DMS114 treated with DMSO at 0.1 percent for 48 hours (cell line): ENCODE measurements around the gene CD8B.
"Not testable (repeated sequence)": the region's sequence is repeated elsewhere in the genome, so short reads cannot be mapped to it uniquely, and the experiment has no call there.

Experiments used
- DNase-seq: peaks from one replicate; lab custom pipeline; 2025; ENCODE audit not compliant: unreplicated experiment; lab: John Stamatoyannopoulos, UW

Gene CD8B

DNA sequence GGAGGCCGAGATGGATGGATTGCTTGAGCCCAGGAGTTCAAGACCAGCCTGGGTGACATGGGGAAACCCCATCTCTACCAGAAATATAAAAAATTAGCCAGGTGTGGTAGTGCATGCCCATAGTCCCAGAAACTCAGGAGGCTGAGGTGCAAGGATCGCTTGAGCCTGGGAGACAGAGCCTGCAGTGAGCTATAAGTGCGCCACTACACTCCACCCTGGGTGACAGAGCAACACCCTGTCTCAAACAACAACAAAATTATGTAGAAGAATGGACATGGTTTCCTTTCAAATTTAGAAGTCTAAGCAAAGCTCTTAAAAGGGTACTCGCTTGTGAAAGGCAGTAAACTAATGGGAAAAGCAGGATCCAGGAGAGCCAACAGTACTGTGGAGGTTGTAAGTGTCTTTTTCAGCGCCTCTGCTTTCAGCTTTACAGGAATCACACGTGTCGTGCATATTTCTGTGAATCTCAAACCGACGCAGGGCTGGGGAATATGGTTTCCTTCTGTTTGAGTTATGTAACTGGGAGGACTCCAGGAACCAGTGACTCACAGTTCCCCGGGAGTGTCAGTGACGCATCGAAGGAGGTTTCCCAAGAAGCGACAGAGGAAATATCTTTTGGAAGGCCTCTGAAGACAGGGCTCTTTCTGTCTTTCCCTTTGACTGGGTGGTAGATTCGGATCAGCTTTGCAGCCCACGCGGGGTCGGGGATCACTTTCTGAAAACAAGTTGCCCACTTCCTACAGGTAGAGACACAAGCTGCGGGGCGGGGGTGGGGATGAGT, 24.6 kb downstream of the CD8B start:
- not testable (repeated sequence) for DNase-seq

DNA sequence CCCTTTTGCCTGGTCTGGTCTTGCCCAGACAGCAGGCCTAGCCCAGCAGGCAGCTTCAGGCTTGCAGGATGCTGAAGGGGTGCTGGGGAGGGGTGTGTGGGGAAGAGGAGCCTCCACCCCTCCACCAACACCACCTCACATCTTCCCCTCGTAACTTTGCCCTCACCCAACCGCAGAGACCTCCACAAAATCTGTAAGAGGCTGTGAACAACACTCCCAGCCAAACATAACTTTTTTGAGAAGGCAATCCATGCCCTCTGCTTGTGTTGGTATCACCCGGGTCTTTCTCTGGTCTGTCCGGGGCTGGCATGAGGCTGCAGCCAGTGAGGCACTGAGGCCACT, 26.2 kb downstream of the CD8B start:
- DNase-seq = not testable (repeated sequence)

DNA sequence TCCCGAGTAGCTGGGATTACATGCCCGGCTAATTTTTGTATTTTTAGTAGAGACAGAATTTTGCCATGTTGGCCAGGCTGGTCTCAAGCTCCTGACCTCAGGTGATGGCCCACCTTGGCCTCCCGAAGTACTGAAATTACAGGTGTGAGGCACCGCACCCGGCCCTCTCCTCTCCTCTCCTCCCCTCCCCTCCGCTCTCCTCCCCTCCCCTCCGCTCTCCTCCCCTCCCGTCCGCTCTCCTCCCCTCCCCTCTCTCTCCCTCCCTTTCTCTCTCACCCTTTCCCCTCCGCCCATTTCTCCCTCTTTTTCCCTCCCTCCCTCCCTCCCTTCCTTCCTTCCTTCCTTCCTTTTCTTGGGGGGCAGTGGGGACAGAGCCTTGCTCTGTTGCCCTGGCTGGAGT, 28.4 kb downstream of the CD8B start:
- no peak for DNase-seq

DNA sequence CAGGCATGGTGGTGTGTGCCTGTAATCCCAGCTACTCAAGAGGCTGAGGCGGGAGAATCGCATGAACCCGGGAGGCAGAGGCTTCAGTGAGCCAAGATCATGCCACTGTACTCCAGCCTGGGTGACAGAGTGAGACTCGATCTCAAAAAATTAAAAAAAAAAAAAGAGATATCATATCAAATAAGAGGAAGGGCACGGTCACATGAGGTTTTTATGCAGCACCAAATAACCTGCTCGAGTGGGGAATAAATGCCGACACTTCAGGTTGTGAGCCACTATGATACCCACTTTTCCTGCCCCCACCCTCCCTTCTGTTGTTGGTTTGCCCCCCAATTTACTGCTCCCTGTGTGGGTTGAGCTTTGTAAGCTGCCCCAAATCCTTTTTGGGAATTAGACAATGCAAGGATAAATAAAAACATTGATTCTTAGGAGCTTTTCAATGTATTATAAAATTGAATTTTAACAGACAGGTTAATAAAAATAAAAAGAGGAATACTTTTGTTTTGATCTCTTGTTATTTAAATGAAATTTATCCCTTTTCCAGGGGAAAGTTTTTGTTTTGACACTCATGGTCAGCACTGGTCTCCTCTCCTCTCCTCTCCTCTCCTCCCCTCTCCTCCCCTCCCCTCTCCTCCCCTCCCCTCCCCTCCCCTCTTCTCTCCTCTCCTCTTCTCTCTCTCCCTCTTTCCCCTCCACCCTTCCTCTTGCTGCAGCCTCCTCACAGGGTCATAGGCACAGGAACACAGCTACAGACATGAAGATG, 29.2 kb downstream of the CD8B start:
- DNase-seq = no peak

DNA sequence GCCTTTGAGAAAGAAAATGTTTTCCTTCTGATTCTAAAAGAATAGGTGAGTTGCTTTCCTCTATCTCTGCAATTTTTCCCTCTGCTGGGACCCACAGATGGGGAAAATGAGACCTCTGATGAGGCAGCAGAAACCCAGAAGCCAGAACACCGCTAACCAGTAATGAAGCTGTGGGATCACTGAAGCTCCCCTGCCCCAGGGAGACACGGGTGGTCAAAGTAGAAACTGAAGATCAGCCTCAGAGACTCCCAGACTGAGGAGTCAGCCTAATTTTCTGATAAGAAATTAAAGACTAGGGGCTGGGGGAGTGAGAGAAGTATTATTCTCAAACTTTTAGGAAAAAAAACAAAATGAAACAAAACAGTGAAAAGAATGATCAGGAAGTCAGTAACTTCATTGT, 30.1 kb downstream of the CD8B start:
- no peak for DNase-seq

DNA sequence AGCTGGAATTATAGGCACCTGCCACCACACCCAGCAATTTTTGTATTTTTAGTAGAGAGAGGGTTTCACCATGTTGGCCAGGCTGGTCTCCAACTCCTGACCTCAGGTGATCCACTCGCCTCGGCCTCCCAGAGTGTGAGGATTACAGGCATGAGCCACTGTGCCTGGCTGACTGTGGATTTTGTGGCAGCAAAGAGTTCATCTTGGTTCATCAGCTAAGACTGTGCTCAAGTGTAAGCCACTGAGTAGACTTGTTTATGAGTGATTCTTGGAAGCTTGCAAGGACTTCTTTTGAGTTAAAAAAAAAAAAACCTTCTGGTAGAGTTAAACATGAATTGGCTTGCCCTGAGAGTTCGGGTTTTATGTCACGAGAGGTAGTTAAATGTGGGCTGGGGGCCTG, 34.7 kb downstream of the CD8B start:
- no peak for DNase-seq

DNA sequence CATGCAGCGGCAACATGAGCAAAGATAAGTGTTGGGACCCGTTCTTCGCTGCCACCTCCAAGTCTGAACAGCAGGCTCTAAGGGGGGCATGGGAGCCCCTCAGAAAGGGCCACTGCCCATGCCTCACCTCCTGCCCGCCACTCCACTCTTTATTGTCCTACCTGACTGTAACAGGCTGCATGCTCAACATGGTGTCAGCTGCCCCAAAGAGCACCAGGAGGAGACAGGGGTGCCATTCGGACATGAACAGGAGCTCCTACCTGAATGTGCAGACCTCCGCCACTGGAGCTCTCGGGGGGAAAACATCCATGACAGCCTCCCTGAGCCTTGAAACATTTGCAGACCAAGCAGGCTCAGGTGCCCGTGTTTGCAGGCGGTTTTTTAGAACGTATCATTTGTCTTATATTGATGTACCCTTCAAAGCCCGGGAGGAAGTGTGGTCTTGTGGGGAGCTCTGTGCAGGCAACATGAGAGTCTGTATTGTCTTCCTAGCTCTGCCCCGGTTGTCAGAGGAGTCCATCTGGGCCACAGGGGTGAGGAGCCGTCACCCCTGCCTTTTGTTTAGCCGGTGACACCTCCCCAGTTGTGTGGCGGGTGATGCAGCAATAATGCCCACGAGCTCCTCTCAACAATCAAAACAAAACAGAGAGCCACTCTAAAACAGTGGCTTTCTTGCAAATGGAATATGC, 35.8 kb downstream of the CD8B start:
- DNase-seq = no peak

DNA sequence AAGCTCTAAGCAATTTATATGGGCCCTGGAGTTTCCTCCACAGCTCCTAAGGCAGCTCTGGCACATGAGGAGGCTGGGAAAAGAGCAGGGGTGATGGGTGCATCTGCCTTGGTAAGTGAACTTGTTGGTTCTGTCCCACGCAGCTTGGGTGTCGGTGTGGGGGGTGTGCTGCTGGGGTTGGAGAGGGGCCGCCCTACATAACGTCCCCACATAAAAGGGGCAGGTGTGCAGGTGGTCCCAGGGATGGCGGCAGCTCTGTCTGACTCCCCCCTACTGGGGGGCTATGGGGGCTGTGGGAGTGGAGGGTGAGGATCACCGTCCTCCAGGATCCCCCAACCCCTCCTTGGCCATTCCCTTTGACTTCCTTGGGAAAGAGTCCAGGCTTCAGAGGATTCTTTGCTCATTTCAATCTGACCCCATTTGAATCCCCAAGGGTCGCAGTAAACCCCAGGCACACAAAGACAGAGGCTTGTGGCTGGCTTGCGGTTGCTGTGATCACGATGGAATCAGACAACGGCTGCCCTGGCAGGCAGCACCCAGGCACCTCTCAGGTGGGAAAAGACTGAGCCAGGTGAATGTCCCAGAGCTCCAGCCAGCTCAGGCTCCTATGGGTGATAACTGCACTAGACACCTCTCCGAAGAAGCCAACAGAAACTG, 36.5 kb downstream of the CD8B start:
- DNase-seq = no peak

DNA sequence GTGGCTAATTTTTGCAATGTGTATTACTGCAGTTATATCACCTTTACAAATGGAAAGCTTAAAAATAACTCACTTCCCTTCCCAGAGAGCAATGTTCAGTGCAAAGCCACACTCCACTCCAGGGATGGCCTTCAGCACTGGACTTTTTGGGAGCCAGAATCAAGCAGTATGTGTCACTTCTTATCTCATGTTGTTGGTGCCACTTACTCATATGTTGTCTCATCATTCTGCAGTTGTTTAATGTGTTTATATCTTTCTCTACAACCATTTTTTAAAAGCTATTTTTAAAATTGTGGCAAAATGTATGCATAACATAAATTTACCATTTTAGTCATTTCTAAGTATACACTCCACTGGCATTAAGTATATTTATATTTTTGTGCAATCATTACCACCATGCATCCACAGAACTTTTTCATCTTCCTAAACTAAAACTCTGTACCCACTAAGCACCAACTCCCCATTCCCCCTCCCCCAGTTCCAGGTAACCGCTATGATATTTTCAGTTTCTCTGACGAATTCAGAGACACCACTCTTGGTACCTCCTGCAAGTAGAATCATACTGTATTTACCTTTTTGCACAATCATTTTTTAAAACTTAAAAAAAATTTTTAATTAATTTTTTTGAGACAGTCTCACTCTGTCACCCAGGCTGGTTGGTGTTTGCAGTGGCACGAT, 38.9 kb downstream of the CD8B start:
- DNase-seq = no peak

DNA sequence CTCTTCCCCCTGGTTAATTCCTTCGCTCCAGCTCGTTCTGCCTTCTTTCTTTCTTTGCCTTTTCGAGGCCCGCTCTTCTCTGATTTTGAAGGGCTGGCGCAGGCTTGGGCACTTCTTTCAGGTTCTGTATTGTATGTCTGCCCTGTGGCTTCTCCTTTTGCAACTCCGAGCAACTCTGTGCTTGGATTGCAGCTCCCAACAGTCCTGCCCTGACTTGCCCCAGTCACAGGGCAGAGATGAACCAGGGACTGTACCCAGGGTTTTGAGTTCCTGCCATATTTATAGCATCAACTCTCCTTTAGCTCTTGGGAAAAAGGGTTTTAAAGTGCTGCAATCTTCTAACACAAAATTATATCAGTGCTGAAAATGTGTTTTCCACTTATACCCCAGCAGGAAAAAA, 39.8 kb downstream of the CD8B start:
- no peak for DNase-seq

DNA sequence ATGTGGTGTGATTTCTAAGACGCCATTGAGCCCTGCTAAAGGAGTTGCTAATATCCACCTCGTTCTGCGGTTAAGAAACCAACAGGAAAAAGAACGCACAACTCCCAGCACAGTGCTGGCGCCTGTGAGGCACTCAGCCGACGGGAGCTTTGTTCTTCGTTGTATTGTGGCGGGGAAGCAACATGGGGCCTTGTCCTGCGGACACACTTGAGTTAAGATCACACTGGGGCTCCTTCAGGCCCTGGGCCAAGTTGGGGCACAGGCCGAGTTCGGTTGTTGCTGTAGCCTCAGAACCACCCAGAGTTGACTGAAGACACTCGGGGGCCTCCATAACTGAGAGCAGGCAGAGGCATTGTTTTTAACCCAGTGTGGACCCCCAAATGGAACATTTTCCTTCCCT, 40.4 kb downstream of the CD8B start:
- DNase-seq = no peak

DNA sequence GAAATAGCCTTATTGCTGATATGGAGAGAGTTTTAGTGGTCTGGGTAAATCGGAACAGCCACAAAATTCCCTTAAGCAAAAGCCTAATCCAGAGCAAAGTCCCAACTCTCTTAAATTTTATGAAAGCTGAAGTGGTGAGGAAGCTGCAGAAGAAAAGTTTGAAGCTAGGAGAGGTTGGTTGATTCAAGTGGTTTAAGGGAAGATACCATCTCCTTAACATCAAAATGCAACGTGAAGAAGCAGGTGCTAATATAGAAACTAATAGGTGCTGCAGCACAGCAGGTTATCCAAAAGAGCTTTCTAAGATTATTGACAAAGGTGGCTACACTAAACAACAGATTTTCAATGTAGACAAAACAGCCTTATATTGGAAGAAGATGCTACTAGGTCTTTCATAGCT, 42.7 kb downstream of the CD8B start:
- DNase-seq = no peak

DNA sequence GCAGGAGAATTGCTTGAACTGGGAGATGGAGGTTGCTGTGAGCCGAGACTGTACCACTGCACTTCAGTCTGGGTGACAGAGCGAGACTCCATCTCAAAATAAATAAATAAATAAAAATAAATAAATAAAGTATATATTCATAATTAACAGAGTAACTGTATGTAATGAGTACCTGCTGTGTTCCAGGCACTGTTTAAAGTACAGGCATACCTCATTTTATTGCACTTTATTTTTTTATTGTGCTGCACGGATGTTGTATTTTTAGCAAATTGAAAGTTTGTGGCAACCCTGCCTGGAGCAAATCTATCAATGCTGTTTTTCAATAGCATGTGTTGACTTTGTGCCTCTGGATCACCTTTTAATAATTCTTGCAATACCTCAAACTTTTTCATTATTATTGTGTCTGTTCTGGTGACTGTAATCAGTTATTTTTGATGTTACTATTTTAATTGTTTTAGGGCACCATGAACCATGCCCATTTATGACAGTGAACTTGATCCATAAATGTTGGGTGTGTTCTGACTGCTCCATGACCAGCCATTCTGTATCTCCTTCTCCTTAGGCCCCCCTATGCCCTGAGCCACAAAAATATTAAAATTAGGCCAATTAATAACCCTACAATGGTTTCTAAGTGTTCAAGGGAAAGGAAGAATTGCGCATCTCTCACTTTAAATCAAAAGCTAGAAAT, 43.4 kb downstream of the CD8B start:
- DNase-seq = no peak

DNA sequence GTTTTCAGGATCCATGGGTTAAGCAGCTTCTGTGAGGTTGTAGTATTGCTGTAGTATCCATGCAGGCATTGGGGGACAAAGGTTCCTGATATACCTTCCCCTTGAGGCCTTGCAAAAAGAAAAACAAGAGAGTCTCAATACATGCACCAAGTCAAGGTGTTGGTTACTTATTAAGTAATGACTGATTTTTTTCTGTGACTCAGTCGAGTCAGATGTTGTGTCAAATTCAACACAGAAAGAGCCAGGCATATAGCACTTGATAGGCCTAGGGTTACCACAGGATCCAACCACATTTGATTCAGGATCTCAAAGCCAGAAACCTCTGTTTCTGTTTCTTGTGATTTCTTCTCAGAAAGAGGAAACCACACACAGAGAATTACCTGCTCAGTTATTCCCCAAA, 46.1 kb downstream of the CD8B start:
- DNase-seq = no peak

DNA sequence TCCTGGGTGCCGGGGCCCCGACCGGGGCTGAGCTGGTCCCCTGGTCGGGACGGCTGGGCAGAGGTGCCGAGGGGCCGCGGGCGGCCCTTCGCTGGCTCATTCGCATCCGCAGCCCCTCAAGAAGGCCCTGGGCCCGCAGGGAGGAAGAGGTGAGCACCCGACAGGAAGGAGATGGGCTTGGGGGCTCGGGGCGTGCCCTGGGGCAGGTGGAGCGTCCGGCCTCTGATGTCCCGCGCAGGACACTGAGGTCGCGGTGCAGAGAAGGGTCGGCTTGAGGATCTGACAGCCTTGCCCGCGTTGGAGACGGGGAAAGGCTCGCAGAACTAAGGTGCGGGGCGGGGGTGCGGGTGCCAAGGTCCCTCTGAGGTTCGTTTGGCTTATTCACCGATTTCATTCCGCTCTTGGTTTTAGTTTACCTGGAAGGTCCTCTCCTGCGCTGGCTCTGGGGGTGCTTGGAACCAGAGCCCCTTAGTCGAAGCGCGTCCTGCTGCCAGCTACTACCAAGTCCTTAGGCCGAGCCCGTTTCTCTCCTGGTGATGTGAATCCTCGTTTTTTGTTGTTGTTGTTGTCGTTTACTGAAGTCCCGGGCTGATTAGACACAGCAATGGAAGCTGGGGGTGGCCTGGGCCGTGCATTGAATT, 52.1 kb downstream of the CD8B start:
- no peak for DNase-seq

DNA sequence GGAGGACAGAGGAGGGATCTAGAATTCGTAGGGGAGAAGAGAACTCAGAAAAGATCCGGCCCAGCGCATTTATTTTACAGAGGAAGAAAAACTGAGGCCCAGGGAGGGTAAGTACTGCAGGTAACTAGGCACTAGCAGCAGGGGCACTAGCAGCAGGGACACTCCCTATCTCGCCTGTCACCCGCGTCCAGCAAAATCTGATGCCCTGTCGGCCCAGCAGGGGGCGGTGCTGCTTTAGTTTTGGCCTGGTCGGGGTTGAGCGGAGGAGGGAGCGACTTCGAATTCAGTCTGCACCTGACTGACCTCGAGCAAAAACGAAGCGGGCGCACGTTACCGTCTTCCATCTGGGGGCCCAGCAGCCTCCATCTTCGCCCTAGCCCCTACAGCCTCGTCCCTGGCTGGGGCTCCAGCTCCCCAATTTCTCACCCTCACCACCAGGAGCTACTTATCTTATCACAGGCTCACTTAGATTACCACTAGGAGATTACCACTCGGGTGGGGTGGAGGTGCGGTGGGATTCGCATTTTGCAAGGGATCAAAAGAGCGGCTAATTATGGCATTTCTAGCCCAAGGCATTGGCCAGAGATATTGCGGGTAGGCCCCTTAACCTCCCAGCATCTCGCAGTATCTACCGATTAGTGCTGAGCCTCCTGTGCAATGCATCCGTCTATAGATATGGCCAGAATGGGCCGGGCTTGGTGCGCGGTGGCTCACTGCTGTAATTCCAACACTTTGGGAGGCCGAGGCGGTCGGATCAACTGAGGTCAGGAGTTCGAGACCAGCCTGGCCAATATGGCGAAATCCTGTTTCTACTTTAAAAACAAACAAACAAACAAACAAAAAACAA, 53.1 kb downstream of the CD8B start:
- peak; percentile 72 for DNase-seq

DNA sequence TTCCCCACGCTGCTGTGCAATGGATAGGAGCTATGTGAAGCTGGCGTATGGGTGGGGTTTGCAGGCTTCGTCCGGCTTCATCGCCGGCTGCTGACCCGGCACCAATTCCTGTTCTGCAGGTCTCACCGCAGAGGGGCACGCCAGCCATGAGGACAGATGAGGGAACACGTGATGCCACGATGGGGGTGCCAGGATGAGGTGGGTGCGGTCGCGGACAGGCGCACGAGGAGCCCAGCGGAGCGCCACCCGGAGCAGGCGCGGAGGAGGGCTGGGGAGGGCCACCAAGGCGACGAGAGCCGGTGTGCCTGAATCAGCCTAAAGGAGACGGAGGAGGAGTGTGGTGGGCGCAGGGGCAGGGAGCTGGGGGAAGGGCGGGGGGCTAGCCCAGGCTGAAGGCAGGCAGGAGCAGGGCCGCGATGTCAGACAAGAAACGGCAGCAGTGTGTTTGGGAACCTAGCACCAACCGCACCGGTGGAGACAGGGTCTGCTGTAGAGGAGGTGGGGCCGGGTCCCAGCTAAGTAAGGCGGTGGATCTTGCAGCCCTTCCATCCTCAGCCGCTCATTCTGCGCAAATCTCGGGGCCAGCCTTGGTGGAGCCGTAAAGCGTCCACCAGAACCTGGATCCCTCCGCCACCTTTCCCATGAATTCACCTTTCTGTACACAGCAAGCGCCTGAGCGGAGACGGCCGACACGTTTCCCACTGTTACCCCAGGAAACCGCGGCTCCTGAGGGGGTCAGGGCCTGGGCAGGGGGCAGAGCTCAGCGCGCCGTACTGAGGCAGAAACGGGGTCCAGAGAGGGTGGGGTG, 54.0 kb downstream of the CD8B start:
- peak; percentile 30 for DNase-seq

DNA sequence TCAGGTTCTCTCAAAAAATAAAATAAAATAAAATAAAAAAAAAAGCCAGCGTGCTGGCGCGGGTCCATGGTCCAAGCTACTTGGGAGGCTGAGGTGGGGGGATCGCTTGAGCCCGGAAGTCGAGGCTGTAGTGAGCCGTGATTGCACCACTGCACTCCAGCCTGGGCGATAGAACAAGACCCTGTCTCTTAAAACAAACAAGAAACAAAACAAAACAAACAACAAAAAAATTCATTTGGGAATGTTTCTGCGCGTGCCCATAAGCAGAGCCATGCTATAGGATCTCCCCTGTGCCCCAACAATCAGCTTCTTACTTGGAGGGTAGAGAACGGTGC, 54.6 kb downstream of the CD8B start:
- DNase-seq = no peak
